ENCODE data around the gene APOA4.
A peak's percentile ranks its signal among the peaks of the same experiment; 100 is the strongest.

Gene APOA4

DNA sequence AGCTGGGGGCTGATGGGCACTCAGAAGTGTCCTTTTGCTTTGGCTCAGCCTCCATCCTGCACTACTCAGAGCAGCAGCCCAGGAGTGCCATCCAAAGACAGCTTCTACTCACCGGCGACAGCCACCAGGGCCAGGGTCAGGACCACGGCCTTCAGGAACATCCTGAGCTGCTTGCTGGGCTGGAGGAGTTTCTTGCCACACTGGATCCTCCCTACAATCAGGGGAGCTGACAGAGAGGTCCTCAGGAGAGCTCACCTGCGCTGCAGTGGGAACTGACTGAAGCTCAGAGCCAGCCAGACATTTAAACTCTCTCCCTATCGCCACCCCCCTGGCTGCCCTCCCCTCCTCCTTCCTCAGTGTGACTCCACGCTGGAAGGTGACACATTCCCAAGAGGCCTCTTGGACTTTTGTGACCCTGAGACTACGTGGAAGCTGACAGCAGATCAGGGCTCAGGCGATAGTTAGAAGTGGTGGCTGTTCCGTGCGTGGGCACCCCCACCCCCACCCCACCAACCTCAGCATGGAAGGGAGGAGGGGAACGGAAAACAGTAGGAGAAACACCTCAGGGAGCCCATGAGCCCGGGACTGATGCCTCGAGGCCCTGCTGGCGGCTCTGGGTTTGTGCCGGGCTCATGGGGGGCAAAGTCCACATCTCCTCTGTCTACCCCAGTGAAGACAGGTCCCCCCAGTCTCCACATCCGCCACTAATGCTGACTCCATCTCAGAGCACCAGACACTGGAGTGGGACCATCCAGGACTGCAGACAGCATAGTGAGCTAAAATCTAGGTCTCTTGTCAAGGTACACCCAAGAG, at the start of gene APOA4:
Gene APOA4, minus strand, starts transcription at position 274 of the 813 bp plus-strand sequence. Its CDS starts 113 bp downstream, at position 161.
- no peak for DNase-seq (ENCODE audit: low read depth in 2 of 2)

DNA sequence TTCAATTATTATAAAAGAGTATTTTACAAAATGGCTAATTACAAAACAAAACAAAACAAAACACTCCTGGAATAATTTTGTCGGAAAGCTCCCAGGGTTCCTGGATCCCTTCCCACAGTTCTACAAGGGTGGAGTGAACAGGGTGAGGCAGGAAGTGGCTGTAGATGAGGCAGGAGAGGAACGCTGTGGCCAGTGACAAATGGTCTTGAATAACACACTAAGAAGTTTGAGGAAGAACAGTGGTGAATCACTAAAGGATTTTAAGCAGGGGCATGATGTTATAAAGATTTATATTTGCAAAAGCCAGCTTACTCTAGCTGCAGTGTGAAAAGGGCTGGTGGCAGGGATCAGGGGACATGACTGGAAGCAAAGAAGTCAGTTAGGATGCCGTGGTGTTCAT, 48.1 kb upstream of the APOA4 start:
- DNase-seq (ENCODE audit: low read depth in 2 of 2), result no peak

DNA sequence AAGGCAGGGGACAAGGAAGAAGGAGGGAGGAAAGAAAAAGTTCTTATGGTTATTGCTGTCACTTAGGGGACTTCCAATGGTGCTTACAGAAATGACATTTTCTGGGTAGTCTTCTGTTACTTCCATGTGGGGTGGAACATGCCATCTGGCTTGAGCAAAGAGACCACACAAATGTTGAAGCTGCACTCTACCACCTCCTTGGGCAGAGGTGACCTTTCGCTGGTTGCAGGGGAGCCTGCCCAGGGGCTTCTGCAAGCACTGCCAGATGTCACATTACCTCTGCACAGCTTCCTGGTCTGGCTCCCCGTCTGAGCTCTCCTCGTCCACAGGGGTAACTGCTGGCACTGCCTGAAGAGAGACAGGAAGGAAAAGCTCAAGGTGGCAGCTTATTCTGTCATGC, 47.0 kb upstream of the APOA4 start:
- no peak for DNase-seq (ENCODE audit: low read depth in 2 of 2)

DNA sequence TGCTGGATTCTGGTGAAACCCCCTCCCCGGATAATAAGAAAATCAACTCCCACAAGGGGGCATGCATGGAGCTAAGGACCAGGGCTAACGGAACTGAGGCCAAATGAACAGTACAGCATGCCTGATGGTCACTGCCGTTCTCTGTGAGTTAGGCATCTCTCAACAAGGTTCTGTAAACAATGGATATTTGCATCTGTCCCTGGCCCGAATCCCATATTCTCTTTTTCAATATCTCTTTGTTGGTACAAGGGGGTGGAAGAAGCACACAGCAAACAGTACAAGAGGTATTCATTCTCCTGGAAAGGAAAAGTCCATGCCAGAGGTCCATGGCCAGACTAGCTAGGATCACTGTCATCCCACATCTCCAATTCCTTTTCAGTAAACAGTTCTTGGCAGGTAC, 46.5 kb upstream of the APOA4 start:
- DNase-seq (ENCODE audit: low read depth in 2 of 2), result no peak

DNA sequence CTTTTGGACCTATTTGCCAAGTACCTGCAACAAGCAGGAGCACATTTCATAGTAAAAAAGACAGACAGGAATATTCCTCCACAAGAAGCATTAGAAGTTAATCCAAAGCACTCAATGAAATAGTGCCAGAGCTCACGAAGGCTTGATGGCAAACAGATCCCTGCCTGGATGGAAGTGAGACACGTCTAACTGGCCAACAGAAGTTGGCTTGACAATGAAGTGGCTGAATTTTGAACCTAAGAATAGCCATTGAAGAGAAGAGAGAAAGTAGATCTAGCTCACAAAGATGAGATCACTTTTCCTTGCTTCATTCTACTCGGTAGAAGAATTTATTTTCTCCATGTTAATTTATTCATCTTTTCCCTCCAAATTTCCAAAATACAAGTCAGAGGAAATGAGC, 45.0 kb upstream of the APOA4 start:
- no peak for DNase-seq (ENCODE audit: low read depth in 2 of 2)

DNA sequence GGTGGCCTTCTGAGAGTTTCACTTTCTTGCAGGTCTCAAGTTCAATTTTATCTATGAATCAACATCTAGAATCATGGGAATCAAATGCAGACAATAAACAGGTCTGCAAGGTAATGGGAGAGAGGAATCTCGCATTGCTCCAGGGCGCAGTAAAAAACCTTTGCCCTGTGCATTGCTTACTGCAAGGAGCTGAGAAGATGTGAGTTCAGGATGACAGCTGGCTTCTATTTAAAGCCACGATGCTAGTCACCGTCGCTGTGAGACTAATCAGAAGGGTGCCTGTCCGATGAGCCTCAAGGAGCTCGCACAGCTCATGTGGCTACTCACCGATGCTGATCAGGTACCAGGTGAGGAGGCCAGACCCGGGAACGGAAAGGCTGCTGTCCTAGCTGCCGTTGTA, 44.5 kb upstream of the APOA4 start:
- DNase-seq (ENCODE audit: low read depth in 2 of 2), result no peak

DNA sequence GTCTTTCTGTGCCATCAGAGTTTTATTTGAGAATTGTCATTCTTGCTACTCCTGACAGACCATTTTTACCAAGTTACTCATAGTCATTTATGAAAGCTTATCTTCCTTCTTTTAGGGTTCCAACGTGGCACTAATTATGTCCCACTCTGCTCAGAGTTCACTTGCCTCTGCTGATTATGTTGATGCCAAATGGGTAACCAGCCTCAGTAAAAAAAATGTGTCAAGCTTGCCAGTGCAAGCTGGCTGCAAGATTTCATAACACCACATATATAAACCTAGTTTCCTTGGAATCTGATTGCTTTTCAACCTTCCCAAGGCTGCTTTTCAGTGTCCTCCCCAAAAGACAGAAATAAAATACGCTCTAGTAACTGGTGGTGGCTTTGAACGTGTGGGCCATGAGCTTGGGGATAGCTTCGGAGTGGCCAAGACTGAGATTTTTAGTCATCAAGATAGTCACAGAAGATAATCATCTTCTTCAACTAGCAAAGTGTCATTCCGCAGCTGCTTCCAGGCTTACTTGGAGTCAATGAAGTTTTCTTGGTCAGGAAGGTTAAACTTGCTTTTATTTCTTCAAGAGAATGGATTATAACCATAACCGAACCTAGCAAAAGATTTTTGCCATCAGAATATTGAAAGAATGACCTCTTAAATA, 43.8 kb upstream of the APOA4 start:
- DNase-seq (ENCODE audit: low read depth in 2 of 2), result no peak

DNA sequence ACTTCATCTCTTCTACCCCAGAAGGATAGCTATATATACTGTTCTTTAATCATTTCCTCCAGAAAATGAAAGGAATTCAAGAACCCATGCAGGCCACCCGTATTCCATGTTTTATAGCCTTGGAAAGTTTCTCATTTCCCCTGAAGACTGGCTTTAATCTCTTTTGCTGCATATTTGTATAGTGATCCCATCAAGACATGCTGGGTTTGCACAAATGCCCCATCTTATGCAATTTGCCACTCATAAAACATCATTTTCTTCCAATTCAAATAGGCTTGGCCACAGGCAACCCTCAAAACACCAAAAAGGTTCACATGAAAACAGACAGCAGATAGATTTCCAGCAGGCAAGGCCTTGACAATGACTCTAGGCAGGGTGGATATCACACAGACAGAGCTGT, 42.6 kb upstream of the APOA4 start:
- DNase-seq (ENCODE audit: low read depth in 2 of 2), result no peak

DNA sequence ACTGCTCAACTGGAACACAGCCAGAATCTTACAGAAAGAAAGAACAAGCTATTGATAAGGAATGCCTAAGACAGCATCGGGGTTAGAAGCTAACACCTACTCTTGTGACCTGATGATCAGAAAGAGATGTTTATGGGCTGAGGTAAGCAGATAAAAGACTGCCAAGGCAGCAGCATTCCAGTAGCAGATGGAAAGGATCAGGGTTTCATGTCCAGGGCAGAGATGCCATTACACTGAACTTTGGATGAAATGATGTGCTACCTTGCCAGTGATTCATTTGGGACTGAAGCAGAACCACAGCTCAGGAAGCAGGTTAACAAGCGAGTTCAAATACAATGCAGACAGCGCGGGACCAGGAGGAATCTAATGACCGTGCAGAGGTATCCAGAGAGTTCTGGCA, 41.4 kb upstream of the APOA4 start:
- DNase-seq (ENCODE audit: low read depth in 2 of 2), result no peak

DNA sequence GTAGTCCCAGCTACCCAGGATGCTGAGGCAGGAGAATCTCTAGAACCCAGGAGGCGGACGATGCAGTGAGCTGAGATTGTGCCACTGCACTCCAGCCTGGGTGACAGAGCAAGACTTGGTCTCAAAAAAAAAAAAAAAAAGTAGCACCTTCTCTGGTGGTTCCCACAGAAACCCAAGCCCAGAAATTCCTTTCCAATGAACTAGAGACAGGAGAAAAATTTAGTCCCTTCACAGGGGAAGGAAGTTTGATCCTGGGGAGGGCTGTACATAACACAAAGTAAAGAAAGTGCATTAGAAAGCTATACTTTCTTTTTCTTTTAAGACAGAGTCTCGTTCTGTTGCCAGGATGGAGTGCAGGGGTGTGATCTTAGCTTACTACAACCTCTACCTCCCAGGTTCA, 39.8 kb upstream of the APOA4 start:
- no peak for DNase-seq (ENCODE audit: low read depth in 2 of 2)

DNA sequence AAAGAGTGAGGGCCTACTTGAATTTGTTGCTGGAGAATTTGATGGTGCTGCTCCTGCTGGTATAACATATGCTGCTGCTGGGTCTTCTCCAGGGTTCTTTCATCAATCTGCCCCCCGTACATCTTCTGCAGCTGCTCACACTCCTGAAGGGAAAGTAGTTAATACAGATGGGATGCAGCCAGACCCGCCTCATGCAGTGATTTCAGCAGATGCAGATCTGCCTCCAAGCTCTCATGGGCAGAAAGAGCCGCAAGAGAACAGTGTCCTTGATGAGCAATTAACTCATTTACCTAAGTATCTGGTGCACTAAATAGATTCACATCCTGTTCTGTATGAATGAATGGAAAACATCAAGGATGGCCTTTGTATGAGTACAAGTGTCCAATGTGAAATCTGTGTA, 39.1 kb upstream of the APOA4 start:
- no peak for DNase-seq (ENCODE audit: low read depth in 2 of 2)

DNA sequence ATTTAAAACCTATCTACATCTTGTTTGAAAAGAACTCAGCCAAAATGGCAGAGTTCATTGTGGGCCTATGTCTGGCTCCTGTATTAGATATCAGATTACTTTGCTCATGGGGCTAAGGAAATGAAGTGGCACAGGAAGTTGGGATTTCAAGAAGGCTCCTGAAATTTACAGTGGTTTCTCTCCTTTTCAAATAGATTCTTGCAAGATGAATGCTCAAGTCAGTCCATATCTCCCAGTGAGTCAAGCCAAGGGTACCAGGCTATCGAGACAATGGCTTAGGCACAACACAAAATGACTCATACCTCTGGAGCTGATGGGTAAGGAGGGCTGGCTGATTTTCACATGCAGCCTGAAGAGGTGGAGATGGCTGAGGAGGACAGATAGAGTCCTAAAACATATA, 38.4 kb upstream of the APOA4 start:
- no peak for DNase-seq (ENCODE audit: low read depth in 2 of 2)

DNA sequence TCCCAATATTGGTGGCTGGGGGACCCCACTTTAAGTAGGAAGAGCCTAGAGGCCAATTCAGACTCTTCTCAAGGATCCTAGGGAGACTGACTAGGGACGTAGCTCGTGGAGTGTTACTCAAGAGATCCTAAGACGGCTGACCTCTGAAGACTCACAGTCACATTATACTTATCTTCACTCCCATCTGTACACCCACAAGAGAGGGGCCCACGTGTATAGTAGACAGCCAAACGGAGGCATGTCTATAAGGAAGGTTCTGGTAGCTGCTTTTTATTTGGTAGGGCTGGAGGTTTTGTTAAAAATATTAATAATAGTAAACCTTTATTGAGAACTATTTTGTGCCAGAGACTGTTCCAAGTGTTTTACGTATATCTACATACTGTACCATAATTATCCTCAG, 37.2 kb upstream of the APOA4 start:
- no peak for DNase-seq (ENCODE audit: low read depth in 2 of 2)

DNA sequence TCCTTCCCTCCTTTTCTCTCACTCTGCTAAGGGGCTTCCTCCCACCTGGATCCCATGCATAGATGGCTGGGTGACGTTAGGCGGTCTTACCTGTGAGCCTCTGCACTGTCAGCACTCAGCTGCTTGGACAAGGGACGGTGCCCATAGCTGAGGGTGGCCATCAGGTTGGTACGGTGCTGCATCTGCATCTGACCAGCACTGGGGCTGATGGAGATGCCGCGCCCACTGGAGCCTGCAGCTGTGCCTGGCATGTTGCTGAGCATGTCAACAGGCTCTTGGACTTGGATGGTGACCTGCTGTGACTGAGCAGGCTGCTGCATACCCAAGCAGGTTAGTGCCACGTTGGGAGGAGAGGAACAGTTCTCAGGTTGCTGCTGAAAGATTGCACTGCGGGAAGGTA, 36.1 kb upstream of the APOA4 start:
- no peak for DNase-seq (ENCODE audit: low read depth in 2 of 2)

DNA sequence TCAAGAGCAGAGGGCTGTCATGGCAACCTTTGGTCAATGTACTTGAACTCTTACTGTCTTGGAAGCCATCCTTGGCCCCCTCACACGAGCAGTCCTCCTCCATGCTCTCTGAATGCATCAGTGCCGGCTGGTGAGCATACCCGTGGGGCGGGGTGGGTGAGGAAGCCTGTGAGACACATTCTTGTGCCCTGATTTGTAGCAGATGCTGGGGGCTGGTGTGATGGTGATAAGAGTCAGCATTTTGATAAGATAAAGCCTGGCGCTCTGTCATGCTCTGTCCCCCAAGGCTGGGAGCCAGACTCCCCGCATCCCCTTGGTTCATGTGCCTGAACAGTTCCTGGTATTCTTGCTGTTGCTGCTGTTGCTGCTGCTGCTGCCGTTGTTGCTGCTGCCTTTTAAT, 34.8 kb upstream of the APOA4 start:
- no peak for DNase-seq (ENCODE audit: low read depth in 2 of 2)

DNA sequence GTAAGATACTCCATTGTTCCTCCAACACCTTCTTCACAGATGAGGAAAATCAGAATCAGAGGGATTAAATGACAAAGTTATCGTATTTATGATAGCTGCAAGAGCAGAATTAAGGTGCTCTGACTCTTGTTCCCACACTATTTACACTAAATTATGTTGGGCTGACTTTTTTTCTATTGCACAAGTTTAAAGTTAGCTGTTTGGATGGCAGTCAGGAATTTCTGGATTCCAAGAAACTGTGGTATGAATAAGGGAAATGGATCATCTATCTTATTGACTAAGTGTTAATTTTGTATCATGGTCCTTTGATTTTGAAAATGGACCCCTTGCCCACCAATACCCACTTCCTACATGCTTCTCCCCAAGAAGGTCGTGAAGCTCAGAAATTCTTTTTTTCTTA, 34.2 kb upstream of the APOA4 start:
- no peak for DNase-seq (ENCODE audit: low read depth in 2 of 2)

DNA sequence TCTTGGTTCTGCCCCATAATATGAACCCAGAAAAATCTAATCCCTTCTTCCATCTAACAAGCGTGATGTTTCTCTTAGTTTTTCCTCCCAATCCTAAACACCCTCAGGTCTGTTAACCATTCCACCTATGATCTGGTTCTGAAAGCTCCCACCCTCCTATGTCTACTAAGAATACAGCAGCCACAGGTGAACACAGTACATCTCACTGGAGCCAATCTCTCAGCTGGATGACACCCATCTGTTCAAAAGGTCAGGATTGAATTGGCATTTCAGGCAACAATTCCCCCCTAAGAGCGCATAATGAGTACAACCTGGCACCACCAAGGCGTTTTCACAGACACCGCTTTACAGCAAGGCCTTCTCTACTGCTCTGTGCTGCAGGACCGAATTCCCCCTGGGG, 33.3 kb upstream of the APOA4 start:
- DNase-seq (ENCODE audit: low read depth in 2 of 2), result no peak

DNA sequence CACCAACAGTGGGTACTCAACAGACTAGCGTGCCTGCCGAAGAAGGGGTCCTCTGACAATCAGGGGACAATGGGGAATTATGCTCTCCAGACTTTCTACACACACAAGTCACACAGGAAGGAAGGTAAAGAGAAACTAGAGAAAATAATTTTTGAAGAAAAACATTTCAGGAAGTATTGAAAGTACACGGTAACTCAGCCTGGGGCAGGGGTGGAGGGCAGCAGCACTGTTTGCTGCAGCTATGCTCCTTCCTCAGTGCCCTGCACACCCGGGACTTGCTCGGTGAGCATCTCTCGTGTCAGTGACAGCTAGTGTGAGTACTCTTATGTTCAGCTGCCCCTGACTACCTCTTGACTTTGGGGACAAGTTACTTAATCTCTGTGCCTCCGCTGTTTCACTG, 32.3 kb upstream of the APOA4 start:
- DNase-seq (ENCODE audit: low read depth in 2 of 2), result no peak

DNA sequence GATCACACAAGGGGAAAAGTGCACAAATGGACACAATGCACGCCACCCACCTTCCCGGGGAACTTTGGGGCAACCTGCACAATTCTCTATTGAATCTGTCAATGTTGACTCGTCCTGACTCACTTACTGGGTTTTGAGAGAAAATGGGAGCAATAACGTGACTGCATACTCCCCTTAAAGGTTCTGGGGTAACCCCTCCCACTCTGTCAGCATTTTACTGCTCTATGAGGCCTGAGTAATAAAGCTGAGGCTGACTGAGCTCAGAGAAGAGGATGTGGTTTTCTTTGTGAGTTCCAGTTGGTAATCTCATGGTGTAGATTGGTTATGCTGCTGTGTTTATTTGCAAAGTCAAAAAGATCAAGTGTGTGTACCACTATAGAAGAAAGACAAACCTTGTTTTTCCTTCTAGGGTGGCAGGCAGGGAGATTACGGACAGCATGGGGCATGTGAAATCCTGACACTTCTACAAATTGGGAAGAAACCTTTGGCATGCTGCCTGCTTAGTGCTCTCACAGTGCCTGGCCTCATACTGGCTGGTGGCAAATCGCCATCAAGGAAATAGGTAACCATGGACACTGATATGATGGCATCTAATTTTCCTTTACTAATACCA, 30.5 kb upstream of the APOA4 start:
- peak in 1 of 2 donors; percentile 36 for DNase-seq (ENCODE audit: low read depth in 2 of 2)

DNA sequence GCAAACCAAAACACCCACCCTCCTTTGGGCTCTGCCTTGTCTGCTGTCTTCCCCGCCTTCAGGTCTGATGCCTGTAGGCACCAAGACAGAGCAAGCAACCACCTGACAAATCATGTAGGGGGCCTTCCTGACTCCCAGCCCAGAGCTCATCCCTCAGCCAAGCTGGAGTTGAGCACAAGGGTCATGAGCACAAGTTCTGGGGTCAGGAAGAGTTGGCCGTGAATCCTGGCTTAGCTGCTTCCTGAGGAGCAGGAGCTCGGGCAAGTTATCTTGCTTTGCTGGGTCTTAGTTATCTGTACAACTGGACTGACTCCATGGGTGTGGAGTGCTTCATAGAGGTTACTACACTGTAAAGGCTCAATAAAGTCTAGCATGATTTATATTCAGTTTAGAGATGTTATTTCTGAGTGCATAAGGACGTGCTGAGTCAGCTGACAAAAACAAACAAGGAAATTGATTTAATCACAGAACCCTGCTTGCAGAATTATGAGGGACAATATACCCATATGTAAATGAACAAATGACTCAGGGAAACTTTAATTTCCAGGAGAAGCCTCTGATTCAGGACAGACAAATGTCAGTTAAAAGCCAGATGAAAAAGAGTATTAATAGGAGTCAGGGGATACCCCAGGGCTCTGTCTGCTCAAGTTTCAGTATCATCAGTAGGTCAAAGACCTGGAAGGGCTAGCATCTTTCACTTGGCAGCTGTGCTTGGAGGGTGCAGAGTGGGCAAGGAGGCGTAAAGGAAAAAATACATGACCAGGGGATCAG, 29.3 kb upstream of the APOA4 start:
- no peak for DNase-seq (ENCODE audit: low read depth in 2 of 2)

DNA sequence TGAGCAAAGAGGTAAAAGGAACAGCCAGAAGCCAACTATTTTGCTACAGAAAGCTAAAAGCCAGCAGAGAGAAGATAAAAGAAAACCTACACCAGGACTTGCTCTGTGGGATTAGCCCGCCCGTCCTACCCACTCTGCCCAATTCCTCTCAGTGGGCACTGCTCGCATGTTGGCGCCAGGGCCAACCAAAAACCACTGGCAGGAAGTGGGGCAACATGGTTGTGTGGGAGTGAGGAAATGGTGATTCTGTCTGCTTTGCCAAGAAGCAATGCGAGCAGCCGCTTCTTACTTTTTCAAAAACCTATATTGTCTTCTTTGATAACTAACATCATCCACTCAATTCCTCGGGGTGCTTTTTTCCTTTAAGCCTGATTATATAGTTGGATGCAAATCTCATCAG, 28.5 kb upstream of the APOA4 start:
- peak in 1 of 2 donors; percentile 26 for DNase-seq (ENCODE audit: low read depth in 2 of 2)

DNA sequence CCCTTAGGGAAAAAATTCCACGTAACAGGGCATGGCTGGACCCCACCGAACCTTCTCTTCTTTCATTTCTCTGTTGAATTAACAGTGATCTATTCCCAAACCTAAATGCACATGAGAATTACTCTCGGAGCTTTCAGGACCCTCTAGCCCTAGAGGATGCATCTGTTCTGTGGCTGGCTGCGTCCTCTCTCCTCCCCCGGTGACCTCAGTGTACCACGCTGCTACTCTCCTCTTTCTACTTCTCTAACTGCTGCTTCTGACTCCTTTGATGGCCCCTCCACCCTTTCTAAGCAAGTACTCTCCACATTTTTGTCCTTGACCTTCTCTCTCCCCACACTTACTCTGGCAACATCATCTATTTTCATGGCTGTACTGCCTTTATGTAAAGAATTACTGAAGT, 26.4 kb upstream of the APOA4 start:
- DNase-seq (ENCODE audit: low read depth in 2 of 2), result no peak

Measured in stimulated activated CD8-positive, alpha-beta memory T cell treated with anti-CD3 and anti-CD28 coated beads, Interleukin-2, amount 100 ng/mL, for 48 hours (primary cell).